Measurements from ENCODE around the gene SCN1B.
A peak's percentile ranks its signal among the peaks of the same experiment; 100 is the strongest.

Gene SCN1B

GRCh38 chr19:35059799-35060091 is 29.5 kb downstream of the SCN1B start:
- no peak for TF ChIP-seq CTCF (conservative IDR thresholded peaks at IDR 0.05)

GRCh38 chr19:35060160-35060855 is 30.0 kb downstream of the SCN1B start:
- TF ChIP-seq CTCF (conservative IDR thresholded peaks at IDR 0.05), result no peak
- no peak overlapping the region for H3K27ac ChIP-seq

More at GRCh38 chr19:35059799-35060091, 29.5 kb downstream of the SCN1B start:
- no peak overlapping the region for H3K27ac ChIP-seq

DNA sequence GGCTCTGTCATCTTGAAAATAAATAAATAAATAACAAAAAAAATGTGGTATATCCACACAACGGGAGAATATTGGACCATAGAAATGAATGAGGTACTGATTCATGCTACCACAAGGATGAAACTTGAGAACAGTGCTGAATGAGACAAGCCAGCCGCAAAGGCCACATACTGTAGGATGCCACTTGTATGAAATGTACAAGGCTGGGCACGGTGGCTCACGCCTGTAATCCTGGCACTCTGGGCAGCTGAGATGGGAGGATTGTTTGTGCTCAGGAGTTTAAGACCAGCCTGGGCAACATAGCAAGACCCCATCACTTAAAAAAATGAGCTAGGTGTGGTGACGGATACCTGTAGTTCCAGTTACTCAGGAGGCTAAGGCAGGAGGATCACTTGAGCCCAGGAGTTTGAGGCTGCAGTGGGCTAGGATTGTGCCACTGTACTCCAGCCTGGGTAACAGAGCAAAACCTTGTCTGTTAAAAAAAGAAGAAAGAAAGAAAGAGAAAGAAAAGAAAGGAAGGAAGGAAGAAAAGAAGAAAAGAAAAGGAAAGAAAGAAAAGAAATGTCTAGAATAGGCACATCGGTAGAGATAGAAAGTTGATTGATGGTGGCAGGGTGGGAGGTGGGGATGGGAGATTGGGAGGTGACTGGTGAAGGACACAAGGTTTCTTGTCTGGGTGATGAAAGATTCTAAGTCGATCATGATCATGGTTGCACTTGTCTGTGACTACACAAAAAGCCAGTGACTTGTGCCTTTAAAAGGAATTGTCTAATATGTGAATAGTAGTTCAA is 31.5 kb downstream of the SCN1B start:
- TF ChIP-seq CTCF (conservative IDR thresholded peaks at IDR 0.05), result no peak
- no peak overlapping the region for H3K27ac ChIP-seq

DNA sequence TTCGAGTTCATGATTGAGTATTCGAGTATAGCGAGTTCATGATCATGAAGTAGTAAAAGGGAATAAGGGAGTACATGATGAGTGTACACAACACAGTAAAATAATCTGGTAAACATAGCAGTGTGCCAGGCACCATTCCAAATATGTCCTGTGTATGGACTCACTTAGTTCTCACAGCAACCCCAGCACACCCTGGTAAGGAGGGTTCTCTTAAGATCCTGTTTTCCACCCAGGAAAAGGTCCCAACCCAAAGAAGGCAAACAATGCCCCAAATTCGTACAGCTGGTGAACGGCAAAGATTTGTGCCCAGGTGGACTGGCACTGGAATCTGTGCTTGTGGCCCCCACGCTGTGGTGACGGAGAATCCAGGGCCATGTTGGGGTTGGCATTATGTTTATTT is 32.7 kb downstream of the SCN1B start:
- peak overlapping the region; percentile 27; the same call in 1 of the 2 replicates for H3K27ac ChIP-seq
- TF ChIP-seq CTCF (conservative IDR thresholded peaks at IDR 0.05), result no peak

GRCh38 chr19:35063940-35064818 is 33.9 kb downstream of the SCN1B start:
- H3K27ac ChIP-seq, result no peak overlapping the region
- TF ChIP-seq CTCF (conservative IDR thresholded peaks at IDR 0.05), result no peak

DNA sequence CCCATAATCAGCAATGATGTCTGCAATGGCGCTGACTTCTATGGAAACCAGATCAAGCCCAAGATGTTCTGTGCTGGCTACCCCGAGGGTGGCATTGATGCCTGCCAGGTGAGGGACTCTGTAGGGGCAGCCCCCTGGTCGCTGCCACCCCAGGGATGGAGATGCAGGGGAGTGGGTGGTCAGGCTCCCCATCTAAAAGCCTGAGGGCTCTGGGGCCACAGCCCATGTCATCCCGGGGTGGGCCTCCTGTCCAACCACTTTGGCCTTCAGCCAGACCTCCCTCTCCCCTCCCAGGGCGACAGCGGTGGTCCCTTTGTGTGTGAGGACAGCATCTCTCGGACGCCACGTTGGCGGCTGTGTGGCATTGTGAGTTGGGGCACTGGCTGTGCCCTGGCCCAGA is 35.3 kb downstream of the SCN1B start:
- TF ChIP-seq CTCF (conservative IDR thresholded peaks at IDR 0.05), result no peak
- H3K27ac ChIP-seq, result no peak overlapping the region

GRCh38 chr19:35066121-35066520 is 35.9 kb downstream of the SCN1B start:
- no peak for TF ChIP-seq CTCF (conservative IDR thresholded peaks at IDR 0.05)
- H3K27ac ChIP-seq, result no peak overlapping the region

Measured in VCaP (cell line).